ENCODE measurements around the gene VCL.
"Not testable (repeated sequence)": the region's sequence is repeated elsewhere in the genome, so short reads cannot be mapped to it uniquely, and the experiment has no call there.

The VCL gene

DNA sequence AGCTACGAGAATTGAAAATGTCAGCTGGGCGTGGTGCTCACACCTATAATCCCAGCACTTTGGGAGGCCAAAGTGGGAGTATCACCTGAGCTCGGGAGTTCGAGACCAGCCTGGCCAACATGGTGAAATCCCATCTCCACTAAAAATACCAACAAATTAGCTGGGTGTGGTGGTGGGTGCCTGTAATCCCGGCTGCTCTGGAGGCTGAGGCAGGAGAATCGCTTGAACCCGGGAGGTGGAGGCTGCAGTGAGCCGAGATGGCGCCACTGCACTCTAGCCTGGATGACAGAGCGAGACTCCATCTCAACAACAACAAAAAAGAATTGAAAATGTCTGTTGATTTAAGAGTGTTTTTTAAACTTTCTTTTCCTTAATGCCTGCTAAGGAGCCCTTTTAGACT lies 149.1 kb downstream of the VCL start:
- H3K14ac ChIP-seq (ENCODE audit: low read length in 2 of 2); H4K8ac ChIP-seq (ENCODE audit: low read length); H3K4me2 ChIP-seq (ENCODE audit: low read length, poor library complexity, severe bottlenecking); H3K23ac ChIP-seq (ENCODE audit: low read length in 2 of 2); H2AFZ ChIP-seq (ENCODE audit: low read depth, low read length); H4K91ac ChIP-seq (ENCODE audit: low read length); H3K9me3 ChIP-seq (ENCODE audit: control insufficient read depth, low read length); H2BK15ac ChIP-seq (ENCODE audit: low read depth, poor library complexity, severe bottlenecking); H2BK5ac ChIP-seq (ENCODE audit: low read depth, low read length, poor library complexity, severe bottlenecking); H2AK5ac ChIP-seq (ENCODE audit: low read length, severe bottlenecking); H3K27me3 ChIP-seq (ENCODE audit: control insufficient read depth in 1 of 2, insufficient read depth in 1 of 2, low read length in 2 of 2); H2BK12ac ChIP-seq (ENCODE audit: low read length in 2 of 2); H2BK120ac ChIP-seq (ENCODE audit: low read depth, low read length); H3K4ac ChIP-seq (ENCODE audit: low read depth in 1 of 2, low read length in 2 of 2); H3K9ac ChIP-seq (ENCODE audit: low read length); H3K4me1 ChIP-seq (ENCODE audit: control insufficient read depth, insufficient read depth, low read depth, low read length); H3K4me3 ChIP-seq (ENCODE audit: insufficient read depth in 1 of 2, low read depth in 1 of 2, low read length in 2 of 2); H3K27ac ChIP-seq (ENCODE audit: low read length, poor library complexity, severe bottlenecking); DNase-seq; H3K18ac ChIP-seq (ENCODE audit: low read depth in 1 of 2, low read length in 2 of 2): not testable (repeated sequence)
- 100% methylated on average over 3 of the region's 10 CpGs for WGBS
- peaks cover 0 to 21% of the 10 kb centered on the region in 2 experiments for H3K36me3 ChIP-seq (ENCODE audit: control insufficient read depth in 1 of 2, insufficient read depth in 2 of 2, low read depth in 1 of 2, low read length in 2 of 2)
- peaks cover 15% of the 10 kb centered on the region for H3K79me1 ChIP-seq (replicated peaks; ENCODE audit: low read length, poor library complexity, severe bottlenecking)

GRCh38 chr10:74150204-74150989 lies 152.5 kb downstream of the VCL start, which contains the start of gene AP3M1:
AP3M1 (minus strand) TSS chr10:74150828; CDS start chr10:74138379, 12,449 bp downstream.
- Histone ChIP-seq H2BK12ac (ENCODE audit: low read length in 2 of 2) (peak within 1 kb of the TSS; percentile 56 to 83), H2BK15ac (ENCODE audit: low read depth, poor library complexity, severe bottlenecking) (peak within 1 kb of the TSS; percentile 80), H3K9ac (ENCODE audit: low read length) (peak within 1 kb of the TSS; percentile 99), H3K79me1 (replicated peaks; ENCODE audit: low read length, poor library complexity, severe bottlenecking) (peaks cover 18% of the 10 kb centered on the region), H2BK5ac (ENCODE audit: low read depth, low read length, poor library complexity, severe bottlenecking) (no peak within 1 kb of the TSS), H3K4me3 (ENCODE audit: insufficient read depth in 1 of 2, low read depth in 1 of 2, low read length in 2 of 2) (peak within 1 kb of the TSS; percentile 87 to 97), H3K14ac (ENCODE audit: low read length in 2 of 2) (peak within 1 kb of the TSS in 1 of 2 experiments; percentile 97), H2AK5ac (ENCODE audit: low read length, severe bottlenecking) (no peak within 1 kb of the TSS), H3K4ac (ENCODE audit: low read depth in 1 of 2, low read length in 2 of 2) (peak within 1 kb of the TSS; percentile 46 to 87), H3K4me1 (ENCODE audit: control insufficient read depth, insufficient read depth, low read depth, low read length) (peaks cover 1% of the 10 kb centered on the region), H2AFZ (ENCODE audit: low read depth, low read length) (peak within 1 kb of the TSS; percentile 100), H3K36me3 (ENCODE audit: control insufficient read depth in 1 of 2, insufficient read depth in 2 of 2, low read depth in 1 of 2, low read length in 2 of 2) (peaks cover 0 to 18% of the 10 kb centered on the region in 2 experiments), H3K27me3 (ENCODE audit: control insufficient read depth in 1 of 2, insufficient read depth in 1 of 2, low read length in 2 of 2) (no peaks in the 10 kb centered on the region), H3K18ac (ENCODE audit: low read depth in 1 of 2, low read length in 2 of 2) (peak within 1 kb of the TSS; percentile 72 to 93), H4K91ac (ENCODE audit: low read length) (peak within 1 kb of the TSS; percentile 91), H3K23ac (ENCODE audit: low read length in 2 of 2) (peak within 1 kb of the TSS in 1 of 2 experiments; percentile 56), H4K8ac (ENCODE audit: low read length) (peak within 1 kb of the TSS; percentile 60), H2BK120ac (ENCODE audit: low read depth, low read length) (peak within 1 kb of the TSS; percentile 8), H3K9me3 (ENCODE audit: control insufficient read depth, low read length) (no peaks in the 10 kb centered on the region), H3K27ac (ENCODE audit: low read length, poor library complexity, severe bottlenecking) (peak within 1 kb of the TSS; percentile 96), H3K4me2 (ENCODE audit: low read length, poor library complexity, severe bottlenecking) (peak within 1 kb of the TSS; percentile 98)
- WGBS = 0% methylated on average over 28 of the region's 32 CpGs
- no peak for DNase-seq

- H3K36me3 ChIP-seq (ENCODE audit: control insufficient read depth in 1 of 2, insufficient read depth in 2 of 2, low read depth in 1 of 2, low read length in 2 of 2) = peaks cover 0 to 17% of the 10 kb centered on the region in 2 experiments
- H2BK120ac ChIP-seq (ENCODE audit: low read depth, low read length) = peak within 1 kb of the TSS; percentile 8
- H4K91ac ChIP-seq (ENCODE audit: low read length) = peak within 1 kb of the TSS; percentile 91
- H3K23ac ChIP-seq (ENCODE audit: low read length in 2 of 2) = peak within 1 kb of the TSS in 1 of 2 experiments; percentile 56
- peak within 1 kb of the TSS; percentile 98 for H3K4me2 ChIP-seq (ENCODE audit: low read length, poor library complexity, severe bottlenecking)
- peak; percentile 98 for DNase-seq
- WGBS = under 1% methylated on average over 46 of the region's 57 CpGs
- peak within 1 kb of the TSS; percentile 80 for H2BK15ac ChIP-seq (ENCODE audit: low read depth, poor library complexity, severe bottlenecking)
- H3K79me1 ChIP-seq (replicated peaks; ENCODE audit: low read length, poor library complexity, severe bottlenecking) = peaks cover 20% of the 10 kb centered on the region
- peak within 1 kb of the TSS in 1 of 2 experiments; percentile 97 for H3K14ac ChIP-seq (ENCODE audit: low read length in 2 of 2)
- H3K9me3 ChIP-seq (ENCODE audit: control insufficient read depth, low read length) = no peaks in the 10 kb centered on the region
- peak within 1 kb of the TSS; percentile 87 to 97 for H3K4me3 ChIP-seq (ENCODE audit: insufficient read depth in 1 of 2, low read depth in 1 of 2, low read length in 2 of 2)
- peak within 1 kb of the TSS; percentile 96 for H3K27ac ChIP-seq (ENCODE audit: low read length, poor library complexity, severe bottlenecking)
- peak within 1 kb of the TSS; percentile 72 to 93 for H3K18ac ChIP-seq (ENCODE audit: low read depth in 1 of 2, low read length in 2 of 2)
- peak within 1 kb of the TSS; percentile 99 for H3K9ac ChIP-seq (ENCODE audit: low read length)
- H2AFZ ChIP-seq (ENCODE audit: low read depth, low read length) = peak within 1 kb of the TSS; percentile 100
- peak within 1 kb of the TSS; percentile 56 to 83 for H2BK12ac ChIP-seq (ENCODE audit: low read length in 2 of 2)
- peak within 1 kb of the TSS; percentile 60 for H4K8ac ChIP-seq (ENCODE audit: low read length)
- peaks cover 1% of the 10 kb centered on the region for H3K4me1 ChIP-seq (ENCODE audit: control insufficient read depth, insufficient read depth, low read depth, low read length)
- peak within 1 kb of the TSS; percentile 46 to 87 for H3K4ac ChIP-seq (ENCODE audit: low read depth in 1 of 2, low read length in 2 of 2)
- H3K27me3 ChIP-seq (ENCODE audit: control insufficient read depth in 1 of 2, insufficient read depth in 1 of 2, low read length in 2 of 2) = no peaks in the 10 kb centered on the region
- no peak within 1 kb of the TSS for H2BK5ac ChIP-seq (ENCODE audit: low read depth, low read length, poor library complexity, severe bottlenecking)
- H2AK5ac ChIP-seq (ENCODE audit: low read length, severe bottlenecking) = no peak within 1 kb of the TSS
These were observed 153.3 kb downstream of the VCL start, which contains the start of gene ADK for GRCh38 chr10:74150990-74151878. ADK (plus strand) TSS chr10:74151221; CDS start chr10:74151279, 58 bp downstream.

All from mesenchymal stem cell (in vitro differentiated cells and primary cell).